HG03432 (cell line): ENCODE data around the gene NTNG1.
"Not testable (repeated sequence)": the region's sequence is repeated elsewhere in the genome, so short reads cannot be mapped to it uniquely, and the experiment has no call there.

Experiments
- ATAC-seq: cut with Tn5 transposase; IDR thresholded peaks from one replicate; pipeline ENCODE4 v1.9.1; 2021; ENCODE audit warnings: mild to moderate bottlenecking, moderate library complexity; ENCODE audit not compliant: unreplicated experiment

NTNG1 gene

DNA sequence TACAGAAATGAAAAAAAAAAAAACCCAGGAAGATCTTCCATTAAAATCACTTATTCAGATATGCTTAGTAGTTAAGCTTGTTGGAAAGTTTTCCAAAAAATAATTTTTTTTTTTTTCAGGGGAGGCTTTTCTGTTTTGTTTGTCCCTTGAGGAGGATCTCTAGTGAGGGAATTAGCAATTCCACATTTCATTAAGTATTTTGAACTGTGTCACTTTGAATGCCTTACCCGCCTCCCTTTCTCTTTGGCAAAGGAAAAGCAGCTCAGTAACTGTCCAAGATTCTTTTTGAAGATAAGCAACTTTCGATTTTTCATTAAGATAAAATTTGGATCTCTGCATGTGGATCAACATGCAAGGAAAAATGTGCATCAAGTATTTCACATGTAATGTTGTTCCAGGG, 1.8 kb downstream of the NTNG1 start:
- no peak for ATAC-seq

- no peak for ATAC-seq
Measured at GRCh38 chr1:107145637-107146036, 4.8 kb downstream of the NTNG1 start.

GRCh38 chr1:107147843-107148242, 7.0 kb downstream of the NTNG1 start:
- no peak for ATAC-seq

- ATAC-seq: no peak
Measured at GRCh38 chr1:107149946-107150345, 9.1 kb downstream of the NTNG1 start.

GRCh38 chr1:107151295-107151694, 10.5 kb downstream of the NTNG1 start:
- no peak for ATAC-seq

- no peak for ATAC-seq
Measured at GRCh38 chr1:107152395-107152794, 11.6 kb downstream of the NTNG1 start.

GRCh38 chr1:107153014-107153413, 12.2 kb downstream of the NTNG1 start:
- ATAC-seq: no peak

GRCh38 chr1:107158496-107158895, 17.7 kb downstream of the NTNG1 start:
- ATAC-seq: no peak

- no peak for ATAC-seq
Measured at GRCh38 chr1:107158991-107159390, 18.2 kb downstream of the NTNG1 start.

DNA sequence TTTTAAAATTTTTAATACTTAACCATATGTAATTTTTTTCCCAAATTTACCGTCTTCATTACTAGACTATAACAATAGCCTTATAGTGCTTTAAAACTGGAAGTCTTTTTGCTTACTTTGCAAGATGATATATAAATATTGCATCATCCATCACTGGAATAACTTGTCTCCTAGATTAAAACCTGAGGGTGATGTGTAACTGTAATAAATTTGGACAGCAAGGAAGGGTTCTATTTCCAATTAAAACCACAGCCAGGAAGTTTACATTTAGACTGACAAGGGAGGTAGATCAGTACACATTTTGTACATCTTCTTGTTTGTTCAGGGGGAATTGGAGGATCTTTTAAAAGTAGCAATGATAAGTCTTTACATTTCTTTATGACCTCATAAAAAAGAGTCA, 21.9 kb downstream of the NTNG1 start:
- no peak for ATAC-seq

GRCh38 chr1:107164901-107165300, 24.1 kb downstream of the NTNG1 start:
- not testable (repeated sequence) for ATAC-seq

DNA sequence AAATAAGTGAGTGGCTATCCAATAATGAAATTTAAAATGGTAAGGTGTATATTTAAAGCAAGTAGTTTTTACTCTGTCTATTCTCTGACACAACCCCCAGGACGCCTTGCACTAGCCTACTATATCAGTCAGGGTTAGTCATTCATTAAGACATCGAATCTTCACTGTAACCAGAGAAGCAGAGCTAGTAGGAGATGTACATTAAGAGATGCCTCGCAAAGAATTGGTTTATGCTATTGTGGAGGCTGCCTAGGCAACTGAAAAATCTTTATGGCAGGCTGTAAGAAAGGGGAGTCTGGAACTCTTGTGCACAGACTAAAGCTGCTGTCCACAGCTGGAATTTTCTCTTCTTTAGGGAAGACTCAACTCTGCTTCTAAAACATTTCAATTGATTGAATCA, 28.8 kb downstream of the NTNG1 start:
- ATAC-seq: no peak

GRCh38 chr1:107171333-107171732, 30.5 kb downstream of the NTNG1 start:
- ATAC-seq: no peak

DNA sequence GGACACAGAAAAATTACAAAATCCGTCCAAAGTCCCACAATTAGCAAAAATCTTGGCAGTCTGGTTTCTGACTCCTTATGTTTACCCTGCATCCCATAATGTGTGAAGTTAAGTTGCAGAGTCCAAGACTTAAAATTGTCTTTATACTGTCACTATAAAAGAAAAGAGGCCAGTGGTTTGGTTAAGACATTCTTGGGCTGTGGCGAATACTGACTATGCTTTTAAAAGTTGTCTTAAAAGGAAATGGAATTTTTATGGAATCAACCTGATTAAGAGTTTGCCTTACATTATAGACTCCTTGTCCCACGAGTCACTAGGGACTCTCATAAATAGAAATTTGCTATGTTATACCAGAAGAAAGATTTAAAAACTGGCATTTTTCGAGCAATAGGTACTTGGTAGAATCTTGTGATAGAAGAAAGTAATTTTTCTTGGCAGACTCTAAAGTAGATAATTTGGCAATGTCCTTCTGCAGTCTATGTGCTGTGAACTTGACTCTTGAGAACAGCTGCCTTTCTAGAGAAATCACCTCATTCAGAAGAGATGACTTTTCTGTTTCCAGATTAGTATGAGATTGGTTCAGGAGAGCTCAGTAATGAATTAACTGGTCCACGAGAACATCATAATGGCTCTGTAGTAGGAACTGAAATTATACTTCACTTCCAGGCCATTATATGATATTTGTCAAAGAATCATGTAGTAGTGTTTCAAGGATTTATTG, 31.8 kb downstream of the NTNG1 start:
- ATAC-seq: no peak

DNA sequence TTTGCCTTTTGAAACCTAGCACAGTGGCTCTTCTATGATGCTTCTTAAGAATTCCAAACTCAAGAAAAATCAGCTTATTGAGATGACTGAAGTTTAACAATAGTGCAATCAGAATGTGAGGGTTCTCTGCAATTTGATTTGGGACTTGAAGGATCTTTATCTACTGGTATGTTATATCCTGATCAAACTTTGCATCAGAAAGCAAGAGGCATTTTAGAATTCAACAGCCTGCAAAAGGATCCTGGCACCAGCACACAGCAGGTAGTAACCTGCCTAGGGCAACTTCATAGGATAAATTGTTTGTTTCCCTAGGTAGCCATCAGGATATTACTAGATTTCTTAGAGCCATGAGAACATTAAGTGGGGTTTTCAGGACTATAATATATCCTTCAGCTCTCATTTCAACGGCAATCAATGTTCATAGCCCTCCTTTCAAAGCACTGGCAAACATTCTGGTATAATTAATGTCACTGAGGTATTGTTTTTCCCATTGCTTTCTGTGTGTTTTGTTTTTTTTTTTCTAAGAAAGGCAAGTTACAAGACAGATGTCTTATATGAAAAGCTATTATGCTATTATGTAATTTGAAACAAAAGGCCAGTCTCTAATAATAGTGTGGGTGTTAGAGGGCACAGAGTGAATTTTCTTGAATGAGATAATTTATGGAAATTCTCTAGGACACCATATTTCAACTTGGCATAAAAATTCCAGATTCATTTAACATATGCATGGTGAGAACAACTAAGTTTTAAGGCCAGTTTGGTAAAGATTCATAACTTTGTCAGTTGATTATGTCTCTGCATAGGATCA, 34.5 kb downstream of the NTNG1 start:
- ATAC-seq: no peak

- no peak for ATAC-seq
Measured at GRCh38 chr1:107181253-107181969, 40.6 kb downstream of the NTNG1 start.

- ATAC-seq: no peak
Measured at GRCh38 chr1:107183011-107183410, 42.2 kb downstream of the NTNG1 start.

DNA sequence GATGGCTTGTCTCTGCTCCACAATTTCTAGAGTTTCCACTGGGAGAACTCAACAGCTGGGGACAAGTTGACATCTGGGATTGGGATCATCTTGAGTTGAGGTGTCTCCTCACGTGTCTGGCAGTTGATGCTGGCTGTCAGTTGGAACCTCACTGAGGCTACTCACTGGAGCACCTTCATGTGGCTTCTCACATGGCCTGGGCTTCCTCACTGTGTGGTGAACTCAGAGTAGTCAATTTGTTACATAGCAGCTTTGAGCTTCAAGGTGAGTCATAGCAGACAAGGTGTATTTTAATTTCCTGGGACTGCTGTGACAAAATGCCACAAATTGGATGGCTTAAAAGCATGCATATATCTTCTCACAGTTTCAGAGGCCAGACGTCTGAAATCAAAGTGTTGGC, 44.0 kb downstream of the NTNG1 start:
- ATAC-seq: no peak

GRCh38 chr1:107187399-107187798, 46.6 kb downstream of the NTNG1 start:
- ATAC-seq: no peak

- ATAC-seq: no peak
Measured at GRCh38 chr1:107188160-107188559, 47.3 kb downstream of the NTNG1 start.

- no peak for ATAC-seq
Measured at GRCh38 chr1:107194380-107194779, 53.5 kb downstream of the NTNG1 start.

- ATAC-seq: no peak
Measured at GRCh38 chr1:107195476-107195875, 54.6 kb downstream of the NTNG1 start.
